ENCODE results near the gene STX19. TPM values are rescaled to one million over a fixed set of nuclear protein-coding genes. Genes with fewer than 3 reads are reported as not detected.
"Not testable (repeated sequence)": the region's sequence is repeated elsewhere in the genome, so short reads cannot be mapped to it uniquely, and the experiment has no call there.

Gene STX19
- total RNA-seq, 2 donors from 2014 or later: not detected

DNA sequence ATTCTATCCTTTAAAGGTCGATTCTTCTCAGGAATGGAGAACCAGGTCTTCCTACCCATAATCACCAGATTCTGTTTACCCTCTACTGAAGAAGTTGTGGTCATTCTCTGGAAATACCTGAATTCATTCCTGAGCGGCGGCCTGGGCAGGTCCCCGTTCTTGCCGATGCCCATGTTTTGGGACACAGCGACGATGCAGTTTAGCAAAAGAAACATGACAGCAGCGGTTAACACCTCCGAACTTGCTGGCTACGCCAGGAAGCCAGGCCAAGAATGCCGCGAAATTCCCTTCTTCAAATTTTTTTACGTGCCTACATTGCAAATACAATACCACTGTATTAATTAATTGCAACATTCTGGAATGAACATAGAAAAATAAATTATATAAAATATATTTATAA is 32.9 kb upstream of the STX19 start:
- no peak overlapping the region for H3K4me3 Mint-ChIP-seq
- no peaks in the 10 kb centered on the region for H3K27me3 Mint-ChIP-seq
- H3K9me3 Mint-ChIP-seq: no peaks in the 10 kb centered on the region
- no peak overlapping the region for H3K27ac Mint-ChIP-seq
- peaks cover 4% of the 10 kb centered on the region for H3K36me3 Mint-ChIP-seq
- ATAC-seq (no peak), DNase-seq (ENCODE audit: low spot score) (no peak)
- peaks cover 23 to 41% of the 10 kb centered on the region in 2 donors for H3K4me1 Mint-ChIP-seq (ENCODE audit: low read depth in 2 of 2)

DNA sequence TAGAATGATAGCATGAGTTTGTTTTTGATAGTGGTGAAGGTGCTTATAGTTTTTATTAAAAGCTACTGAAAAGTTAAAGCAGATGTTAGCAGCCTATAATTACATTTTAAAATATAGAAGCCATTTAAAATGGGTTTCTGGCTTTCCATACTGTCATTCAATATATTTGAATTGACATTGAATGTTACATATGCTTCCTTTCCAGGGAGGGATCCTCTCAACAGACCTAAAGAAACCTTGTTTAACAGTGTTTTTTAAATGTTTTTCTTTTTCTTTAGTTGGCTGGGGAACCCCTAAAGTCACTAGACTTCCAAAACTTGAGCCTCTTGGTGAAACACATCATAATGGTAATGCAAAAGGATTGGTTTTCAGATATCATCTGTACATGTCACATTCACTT is 22.1 kb upstream of the STX19 start:
- no peak for DNase-seq (ENCODE audit: low spot score)
- Mint-ChIP-seq H3K4me3 (no peak overlapping the region), H3K27ac (no peak overlapping the region), H3K4me1 (ENCODE audit: low read depth in 2 of 2) (no peaks in the 10 kb centered on the region), H3K9me3 (no peaks in the 10 kb centered on the region), H3K27me3 (no peaks in the 10 kb centered on the region), H3K36me3 (no peaks in the 10 kb centered on the region)
- ATAC-seq: no peak

DNA sequence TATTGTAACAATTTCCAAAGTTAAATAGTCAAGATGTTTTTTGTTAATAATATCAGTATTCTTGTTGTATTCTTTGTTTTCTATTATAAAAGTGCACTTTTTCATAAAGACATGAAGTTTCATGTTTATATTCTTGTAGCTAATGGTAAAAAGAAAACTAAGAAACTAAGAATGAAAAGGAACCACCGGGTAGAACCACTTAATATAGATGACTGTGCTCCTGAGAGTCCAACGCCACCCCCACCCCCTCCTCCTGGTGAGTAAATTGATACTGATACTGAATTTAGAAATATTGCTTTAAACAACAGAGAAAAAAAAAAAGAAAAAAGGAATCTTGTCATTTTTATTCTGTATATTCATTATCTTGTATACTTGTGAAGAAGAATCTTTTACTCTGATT is 20.9 kb upstream of the STX19 start:
- Mint-ChIP-seq H3K27me3 (no peaks in the 10 kb centered on the region), H3K36me3 (no peaks in the 10 kb centered on the region), H3K27ac (no peak overlapping the region), H3K4me3 (no peak overlapping the region), H3K4me1 (ENCODE audit: low read depth in 2 of 2) (no peaks in the 10 kb centered on the region), H3K9me3 (no peaks in the 10 kb centered on the region)
- DNase-seq (ENCODE audit: low spot score) (no peak), ATAC-seq (no peak)

DNA sequence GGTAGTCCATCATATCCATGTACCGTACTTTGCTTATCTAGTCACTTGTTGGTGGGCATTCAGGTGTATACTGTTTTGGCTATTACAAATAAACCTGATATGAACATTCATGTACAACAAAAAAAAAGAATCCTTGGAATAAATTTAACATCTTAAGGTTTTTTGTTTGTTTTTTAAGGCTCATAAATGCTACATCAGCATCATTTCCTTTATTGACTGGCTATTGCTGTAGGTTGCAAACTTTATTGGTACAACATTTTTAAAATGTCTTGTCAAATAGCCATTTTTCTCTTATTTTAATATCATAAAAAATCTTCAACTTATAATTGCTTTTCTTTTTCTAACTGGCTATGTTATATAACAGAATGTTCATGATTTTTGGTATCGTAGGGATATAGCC is 18.1 kb upstream of the STX19 start:
- H3K4me1 Mint-ChIP-seq (ENCODE audit: low read depth in 2 of 2): peaks cover 0 to 2% of the 10 kb centered on the region in 2 donors
- no peak overlapping the region for H3K4me3 Mint-ChIP-seq
- H3K36me3 Mint-ChIP-seq: no peaks in the 10 kb centered on the region
- no peak for ATAC-seq
- H3K27ac Mint-ChIP-seq: no peak overlapping the region
- no peak for DNase-seq (ENCODE audit: low spot score)
- no peaks in the 10 kb centered on the region for H3K27me3 Mint-ChIP-seq
- H3K9me3 Mint-ChIP-seq: no peaks in the 10 kb centered on the region

DNA sequence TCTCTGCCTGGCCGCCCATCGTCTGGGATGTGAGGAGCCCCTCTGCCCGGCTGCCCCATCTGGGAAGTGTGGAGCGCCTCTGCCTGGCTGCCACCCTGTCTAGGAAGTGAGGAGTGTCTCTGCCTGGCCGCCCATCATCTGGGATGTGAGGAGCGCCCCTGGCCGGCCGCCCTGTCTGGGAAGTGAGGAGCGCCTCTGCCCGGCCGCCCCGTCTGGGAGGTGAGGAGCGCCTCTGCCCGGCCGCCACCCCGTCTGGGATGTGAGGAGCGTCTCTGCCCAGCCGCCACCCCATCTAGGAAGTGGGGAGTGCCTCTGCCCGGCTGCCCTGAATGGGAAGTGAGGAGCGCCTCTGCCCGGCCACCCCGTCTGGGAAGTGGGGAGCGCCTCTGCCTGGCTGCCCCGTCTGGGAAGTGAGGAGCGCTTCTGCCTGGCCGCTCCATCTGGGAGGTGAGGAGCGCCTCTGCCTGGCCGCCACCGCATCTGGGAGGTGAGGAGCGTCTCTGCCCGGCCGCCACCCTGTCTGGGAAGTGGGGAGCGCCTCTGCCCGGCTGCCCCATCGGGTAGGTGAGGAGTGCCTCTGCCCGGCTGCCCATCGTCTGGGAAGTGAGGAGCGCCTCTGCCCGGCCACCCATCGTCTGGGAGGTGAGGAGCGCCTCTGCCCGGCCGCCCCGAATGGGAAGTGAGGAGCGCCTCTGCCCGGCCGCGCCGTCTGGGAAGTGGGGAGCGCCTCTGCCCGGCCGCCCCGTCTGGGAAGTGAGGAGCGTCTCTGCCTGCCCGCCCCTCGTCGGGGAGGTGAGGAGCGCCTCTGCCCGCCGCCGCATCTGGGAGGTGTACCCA is 15.9 kb upstream of the STX19 start:
- H3K27ac Mint-ChIP-seq: peak overlapping the region in 1 of 2 donors; percentile 65
- H3K9me3 Mint-ChIP-seq; H3K4me1 Mint-ChIP-seq (ENCODE audit: low read depth in 2 of 2); H3K4me3 Mint-ChIP-seq; ATAC-seq; H3K36me3 Mint-ChIP-seq; H3K27me3 Mint-ChIP-seq; DNase-seq (ENCODE audit: low spot score): not testable (repeated sequence)

DNA sequence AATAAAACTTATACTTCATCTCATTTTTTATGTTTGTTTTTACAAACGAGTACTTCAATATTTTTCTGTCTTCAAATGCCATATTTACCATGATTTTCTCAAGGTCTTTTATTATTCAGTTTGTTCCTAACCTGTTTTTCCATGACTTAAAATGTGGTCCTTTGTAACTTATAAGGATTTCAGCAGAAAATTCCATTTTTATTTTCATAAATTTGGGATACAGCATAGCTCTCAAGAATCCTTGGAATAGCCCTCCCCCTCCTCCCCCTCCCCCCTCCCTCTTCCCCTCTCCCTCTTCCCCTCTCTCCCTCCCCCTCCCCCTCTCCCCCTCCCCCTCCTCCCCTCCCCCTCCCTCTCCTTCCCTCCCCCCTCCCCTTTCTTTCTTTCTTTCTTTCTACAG is 14.9 kb upstream of the STX19 start:
- Mint-ChIP-seq H3K9me3 (no peaks in the 10 kb centered on the region), H3K27ac (peak overlapping the region in 1 of 2 donors; percentile 65), H3K27me3 (no peaks in the 10 kb centered on the region), H3K4me1 (ENCODE audit: low read depth in 2 of 2) (peaks cover 0 to 2% of the 10 kb centered on the region in 2 donors), H3K36me3 (no peaks in the 10 kb centered on the region), H3K4me3 (no peak overlapping the region)
- DNase-seq (ENCODE audit: low spot score) (no peak), ATAC-seq (no peak)

DNA sequence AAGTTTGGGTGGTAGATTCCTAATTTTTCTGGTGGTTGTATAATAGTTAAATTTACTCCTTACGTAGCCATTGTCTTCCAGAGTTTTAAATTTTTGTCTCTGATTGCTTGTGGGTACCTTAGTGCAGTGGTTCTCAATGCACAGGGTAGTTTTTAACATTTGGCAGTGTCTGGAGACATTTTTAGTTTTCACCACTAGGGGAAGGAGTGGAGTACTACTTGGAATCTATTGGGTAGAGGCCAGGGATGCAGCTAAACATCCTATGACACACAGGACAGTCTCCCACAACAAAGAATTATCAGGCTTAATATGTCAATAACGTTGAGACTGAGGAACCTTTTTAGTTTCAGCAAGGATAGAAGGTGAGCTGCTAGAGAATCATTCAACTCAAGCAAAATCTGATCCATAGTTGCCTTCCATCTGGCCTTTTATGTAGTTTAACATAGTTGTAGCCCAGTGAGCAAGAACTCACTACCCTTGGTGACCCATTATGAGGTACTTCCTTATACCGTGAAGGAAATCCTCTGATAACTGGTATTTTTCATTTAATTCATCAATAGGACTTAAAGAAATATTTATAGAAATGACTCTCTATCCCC is 8.6 kb upstream of the STX19 start:
- H3K9me3 Mint-ChIP-seq: no peaks in the 10 kb centered on the region
- H3K4me1 Mint-ChIP-seq (ENCODE audit: low read depth in 2 of 2): no peaks in the 10 kb centered on the region
- H3K27me3 Mint-ChIP-seq: no peaks in the 10 kb centered on the region
- no peak for ATAC-seq
- no peak overlapping the region for H3K27ac Mint-ChIP-seq
- DNase-seq (ENCODE audit: low spot score): no peak
- H3K36me3 Mint-ChIP-seq: peaks cover 1% of the 10 kb centered on the region
- no peak overlapping the region for H3K4me3 Mint-ChIP-seq

DNA sequence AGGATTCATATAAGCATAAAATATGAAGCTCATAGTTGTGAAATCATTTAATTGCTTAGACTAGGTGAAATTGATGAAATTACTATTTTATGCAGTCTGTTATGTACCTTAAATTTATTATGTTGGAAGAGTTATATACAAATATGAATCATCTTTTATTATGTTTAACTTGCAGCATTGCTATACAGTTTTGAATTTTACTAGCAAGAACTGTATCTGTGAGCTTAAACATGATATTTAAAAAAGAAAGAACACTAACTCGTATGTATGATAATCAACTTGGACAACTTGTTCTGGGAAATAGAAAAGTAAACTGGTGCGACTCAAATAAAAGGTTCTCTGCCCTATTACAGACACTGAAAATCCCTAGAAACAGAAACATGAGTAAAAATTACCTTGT is 1.8 kb downstream of the STX19 start:
- ATAC-seq (no peak), DNase-seq (ENCODE audit: low spot score) (no peak)
- Mint-ChIP-seq H3K27ac (no peak overlapping the region), H3K4me1 (ENCODE audit: low read depth in 2 of 2) (no peaks in the 10 kb centered on the region), H3K27me3 (no peaks in the 10 kb centered on the region), H3K4me3 (no peak overlapping the region), H3K36me3 (no peaks in the 10 kb centered on the region), H3K9me3 (no peaks in the 10 kb centered on the region)

DNA sequence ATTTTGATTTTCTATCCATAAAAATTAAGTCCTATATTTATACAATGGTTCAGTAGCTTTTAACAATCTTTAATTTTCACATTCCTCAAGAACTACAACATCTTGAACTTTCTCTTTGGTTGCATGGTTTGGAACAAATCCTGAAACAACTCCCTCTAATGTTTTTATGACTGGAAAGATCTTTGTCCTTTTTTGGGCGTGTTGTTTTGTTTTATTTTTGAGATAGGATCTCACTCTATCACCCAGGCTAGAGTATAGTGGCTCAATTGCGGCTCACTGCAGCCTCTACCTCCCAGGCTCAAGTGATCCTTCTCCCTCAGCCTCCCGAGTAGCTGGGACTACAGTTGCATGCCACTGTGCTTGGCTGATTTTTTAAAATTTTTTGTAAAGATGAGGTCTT is 4.0 kb downstream of the STX19 start:
- DNase-seq (ENCODE audit: low spot score) (no peak), ATAC-seq (no peak)
- Mint-ChIP-seq H3K4me3 (no peak overlapping the region), H3K4me1 (ENCODE audit: low read depth in 2 of 2) (peaks cover 0 to 3% of the 10 kb centered on the region in 2 donors), H3K36me3 (no peaks in the 10 kb centered on the region), H3K9me3 (no peaks in the 10 kb centered on the region), H3K27me3 (no peaks in the 10 kb centered on the region), H3K27ac (no peak overlapping the region)

DNA sequence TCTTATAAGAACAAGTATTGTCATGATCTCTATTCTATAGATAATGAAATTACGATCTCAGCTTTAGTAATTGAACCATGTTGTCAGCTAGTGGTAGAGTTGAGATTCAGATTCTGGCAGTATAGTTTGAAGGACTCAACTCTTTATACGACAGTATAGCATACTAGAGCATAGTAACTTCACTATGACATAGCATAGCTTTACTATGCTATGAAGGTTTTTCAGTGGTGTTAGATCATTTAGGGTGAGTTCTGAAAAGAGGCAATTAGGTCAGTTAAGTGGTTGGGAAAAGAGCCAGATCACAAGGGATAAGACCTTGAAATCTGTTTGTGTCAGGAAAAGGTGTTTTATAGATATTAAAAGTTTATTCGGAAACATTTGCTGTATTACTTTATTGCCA is 8.1 kb downstream of the STX19 start:
- H3K9me3 Mint-ChIP-seq: no peaks in the 10 kb centered on the region
- ATAC-seq (no peak), DNase-seq (ENCODE audit: low spot score) (no peak)
- no peaks in the 10 kb centered on the region for H3K36me3 Mint-ChIP-seq
- H3K4me3 Mint-ChIP-seq: no peak overlapping the region
- peaks cover 0 to 3% of the 10 kb centered on the region in 2 donors for H3K4me1 Mint-ChIP-seq (ENCODE audit: low read depth in 2 of 2)
- H3K27me3 Mint-ChIP-seq: no peaks in the 10 kb centered on the region
- H3K27ac Mint-ChIP-seq: no peak overlapping the region

DNA sequence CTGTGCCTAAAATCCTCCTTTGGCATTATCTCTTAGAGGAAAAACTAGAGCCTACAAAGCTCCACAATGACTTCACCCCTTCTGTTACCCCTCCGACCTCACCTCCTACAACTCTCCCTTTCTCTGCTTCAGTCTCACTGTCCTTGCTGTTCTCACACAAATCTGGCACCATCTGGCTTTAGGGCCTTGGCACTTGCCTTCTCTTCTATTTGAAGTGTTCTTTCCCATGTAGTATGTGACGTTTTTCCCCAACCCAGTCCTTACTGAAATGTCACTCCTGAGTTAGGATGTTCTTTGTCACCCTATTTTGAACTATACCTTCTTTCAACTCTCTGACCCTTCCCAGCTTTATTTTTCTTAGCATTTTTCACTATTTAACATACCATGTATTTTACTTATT is 8.7 kb downstream of the STX19 start:
- Mint-ChIP-seq H3K9me3 (no peaks in the 10 kb centered on the region), H3K27ac (no peak overlapping the region), H3K27me3 (no peaks in the 10 kb centered on the region), H3K4me1 (ENCODE audit: low read depth in 2 of 2) (peaks cover 0 to 3% of the 10 kb centered on the region in 2 donors), H3K36me3 (no peaks in the 10 kb centered on the region), H3K4me3 (no peak overlapping the region)
- DNase-seq (ENCODE audit: low spot score): no peak
- ATAC-seq: no peak

DNA sequence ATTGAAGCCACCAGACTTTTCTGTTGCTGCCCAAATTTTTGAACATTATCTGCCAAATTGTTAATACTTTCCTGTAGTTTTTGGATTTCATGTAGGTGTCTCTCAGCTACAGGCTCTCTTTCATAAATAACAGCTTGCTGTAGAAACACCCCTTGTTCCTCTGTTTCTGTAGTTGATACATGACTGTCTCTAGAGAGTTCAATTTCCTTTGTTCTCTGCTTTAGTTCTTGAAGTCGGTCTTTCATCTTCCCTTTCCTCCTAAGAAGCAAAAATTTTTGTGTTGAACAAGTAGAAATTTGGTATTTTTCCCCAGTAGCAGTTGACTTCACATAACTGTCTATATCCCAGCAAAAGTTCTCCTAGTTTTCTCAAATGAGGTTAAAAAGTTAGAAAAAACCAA is 13.4 kb downstream of the STX19 start:
- Mint-ChIP-seq H3K27me3 (no peaks in the 10 kb centered on the region), H3K9me3 (no peaks in the 10 kb centered on the region), H3K36me3 (no peaks in the 10 kb centered on the region), H3K4me3 (no peak overlapping the region), H3K27ac (no peak overlapping the region), H3K4me1 (ENCODE audit: low read depth in 2 of 2) (peaks cover 3 to 12% of the 10 kb centered on the region in 2 donors)
- ATAC-seq (no peak), DNase-seq (ENCODE audit: low spot score) (no peak)

DNA sequence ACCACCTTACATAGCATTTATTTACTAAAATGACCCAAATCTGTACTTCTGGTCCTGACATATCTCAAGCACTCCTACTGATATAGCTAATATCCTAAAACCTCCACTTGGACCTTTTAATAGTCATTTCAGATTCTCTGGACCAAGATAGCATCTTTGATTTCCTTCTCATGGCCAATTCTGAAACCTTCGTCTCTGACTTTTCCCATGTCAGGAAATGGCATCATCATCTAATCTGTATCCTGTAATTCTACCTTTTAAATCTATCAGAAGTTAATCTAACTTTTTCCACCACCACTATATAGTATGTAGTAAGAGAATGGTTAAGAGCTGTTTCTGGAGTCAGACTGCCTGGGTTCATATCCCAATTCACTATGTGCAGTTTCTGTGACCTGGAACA is 16.2 kb downstream of the STX19 start:
- Mint-ChIP-seq H3K4me3 (no peak overlapping the region), H3K27ac (peak overlapping the region in 1 of 2 donors; percentile 5), H3K27me3 (no peaks in the 10 kb centered on the region), H3K9me3 (no peaks in the 10 kb centered on the region), H3K4me1 (ENCODE audit: low read depth in 2 of 2) (peaks cover 0 to 12% of the 10 kb centered on the region in 2 donors), H3K36me3 (no peaks in the 10 kb centered on the region)
- DNase-seq (ENCODE audit: low spot score) (no peak), ATAC-seq (no peak)

DNA sequence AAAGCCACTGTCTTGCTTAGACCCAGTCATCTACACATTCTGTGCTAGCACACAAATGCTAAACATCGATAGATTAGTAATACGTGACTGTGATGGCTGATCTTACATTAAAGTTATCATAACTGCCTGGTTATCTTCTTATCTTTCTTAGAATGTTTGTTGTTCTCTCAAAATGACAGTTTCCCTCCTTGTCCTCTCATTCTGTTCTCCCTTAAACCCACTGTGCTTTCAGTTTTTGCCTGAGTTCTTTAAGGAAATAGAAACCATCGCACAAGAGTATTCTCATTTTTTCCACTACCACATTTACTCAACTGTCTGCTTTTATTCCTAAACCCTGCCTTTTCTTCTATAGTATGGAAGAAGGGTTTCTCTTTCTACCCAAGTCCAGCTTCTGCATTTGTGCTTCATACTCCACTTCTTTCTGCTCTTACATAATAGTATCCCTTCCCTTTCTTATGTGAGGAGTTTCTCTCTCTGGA is 17.1 kb downstream of the STX19 start:
- H3K4me3 Mint-ChIP-seq: peak overlapping the region; percentile 5
- DNase-seq (ENCODE audit: low spot score) (no peak), ATAC-seq (peak in 1 of 2 donors; percentile 81)
- peaks cover 0 to 12% of the 10 kb centered on the region in 2 donors for H3K4me1 Mint-ChIP-seq (ENCODE audit: low read depth in 2 of 2)
- no peaks in the 10 kb centered on the region for H3K9me3 Mint-ChIP-seq
- H3K27me3 Mint-ChIP-seq: no peaks in the 10 kb centered on the region
- H3K36me3 Mint-ChIP-seq: no peaks in the 10 kb centered on the region
- H3K27ac Mint-ChIP-seq: peak overlapping the region in 1 of 2 donors; percentile 5
